GM10248 (cell line): ENCODE data around the gene AHDC1.

ENCODE experiments used
- CTCF ChIA-PET: fragments of 300-600 bp; sonication (Branson Sonifier 250); formaldehyde crosslinking; extraction: SDS; loops from one replicate; lab custom pipeline; 2021; ENCODE audit warnings: antibody characterized with exemption; lab: Yijun Ruan, JAX
- POLR2A ChIA-PET: fragments of 350-650 bp; sonication (Branson Sonifier 250); formaldehyde crosslinking; extraction: SDS; loops from one replicate; lab custom pipeline; 2020; ENCODE audit warnings: antibody characterized with exemption; lab: Yijun Ruan, JAX
- DNase-seq: peaks from one replicate; pipeline ENCODE4 v3.0.0; 2012; ENCODE audit errors: extremely low spot score
- CTCF ChIP-seq: IDR thresholded peaks from 2 replicates; pipeline ENCODE4 v1.5.1; 2012; ENCODE audit warnings: mild to moderate bottlenecking, low read depth; ENCODE audit errors: extremely low read depth, missing control alignments, control extremely low read depth

AHDC1 gene

GRCh38 chr1:27567146-27567526 lies 36.8 kb downstream of the AHDC1 start:
- CTCF ChIA-PET, result interaction anchor here (0.7 to 13.5 kb wide), 6 partner anchors 10 to 95 kb away, joined by 3 to 163 read pairs (median 20); no protein-coding TSS in a partner anchor
- POLR2A ChIA-PET, result interaction anchor here (0.6 to 0.7 kb wide), 2 partner anchors 35 to 168 kb away, joined by 3 to 5 read pairs; no protein-coding TSS in a partner anchor
- TF ChIP-seq CTCF, result no peak
- no peak for DNase-seq

- ChIA-PET POLR2A (interaction anchor here (0.6 to 0.7 kb wide), 2 partner anchors 35 to 167 kb away, joined by 3 to 5 read pairs; no protein-coding TSS in a partner anchor), CTCF (interaction anchor here (0.7 to 13.5 kb wide), 5 partner anchors 10 to 150 kb away, joined by 3 to 163 read pairs (median 6); no protein-coding TSS in a partner anchor)
- no peak for DNase-seq
- TF ChIP-seq CTCF, result no peak
These were observed 37.3 kb downstream of the AHDC1 start for GRCh38 chr1:27566462-27567145.

- POLR2A ChIA-PET, result no interaction called here
- TF ChIP-seq CTCF, result no peak
- CTCF ChIA-PET, result interaction anchor here (0.7 to 2.2 kb wide), 12 partner anchors 8 to 170 kb away, joined by 3 to 18 read pairs (median 4); partner anchors contain the start of gene AHDC1
- DNase-seq, result no peak
These were observed 39.0 kb downstream of the AHDC1 start for GRCh38 chr1:27564710-27565649.

GRCh38 chr1:27563591-27564471 lies 40.1 kb downstream of the AHDC1 start:
- CTCF ChIA-PET, result interaction anchor here (0.7 to 2.2 kb wide), 13 partner anchors 7 to 169 kb away, joined by 3 to 18 read pairs (median 3); partner anchors contain the start of gene AHDC1
- DNase-seq, result no peak
- TF ChIP-seq CTCF, result no peak
- POLR2A ChIA-PET, result no interaction called here

GRCh38 chr1:27563341-27563590 lies 40.7 kb downstream of the AHDC1 start:
- no peak for DNase-seq
- TF ChIP-seq CTCF, result no peak
- CTCF ChIA-PET, result interaction anchor here (0.9 to 1.9 kb wide), 4 partner anchors 11 to 106 kb away, joined by 3 to 5 read pairs (median 3); partner anchors contain the start of gene AHDC1
- POLR2A ChIA-PET, result no interaction called here
